HFF-Myc (cell line): ENCODE data around the gene IFT80.

Experiments
- DNase-seq: peaks from one replicate; pipeline ENCODE4 v3.0.0-alpha.2; 2011; ENCODE audit warnings: low read depth; ENCODE audit errors: extremely low read depth
- H3K4me3 ChIP-seq: replicated peaks from 2 replicates; pipeline ENCODE4 v1.5.1; 2011; ENCODE audit warnings: low read depth, mild to moderate bottlenecking, control low read depth, low read length
- TF ChIP-seq, protein P1 (sequence below): IDR thresholded peaks from 2 replicates; pipeline ENCODE4 v1.5.1; 2012; ENCODE audit warnings: mild to moderate bottlenecking, low read depth, low read length, control low read depth; ENCODE audit errors: missing control alignments

Gene IFT80

DNA sequence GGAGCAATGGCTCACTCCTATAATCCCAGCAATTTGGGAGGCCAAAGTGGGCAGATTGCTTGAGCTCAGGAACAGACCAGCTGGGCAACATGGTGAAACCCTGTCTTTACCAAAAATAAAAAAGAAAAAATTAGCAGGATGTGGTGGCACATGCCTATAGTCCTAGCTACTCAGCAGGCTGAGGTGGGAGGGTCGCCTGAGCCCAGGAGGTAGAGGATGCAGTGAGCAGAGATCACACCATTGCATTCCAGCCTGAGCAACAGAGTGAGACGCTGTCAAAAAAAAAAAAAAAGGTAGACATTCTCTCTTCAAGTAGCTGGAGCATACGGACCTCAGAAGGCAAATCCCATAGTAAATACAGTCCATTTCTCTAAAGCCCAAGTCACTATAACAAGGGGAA is 180.9 kb downstream of the IFT80 start:
- TF ChIP-seq, protein P1, sequence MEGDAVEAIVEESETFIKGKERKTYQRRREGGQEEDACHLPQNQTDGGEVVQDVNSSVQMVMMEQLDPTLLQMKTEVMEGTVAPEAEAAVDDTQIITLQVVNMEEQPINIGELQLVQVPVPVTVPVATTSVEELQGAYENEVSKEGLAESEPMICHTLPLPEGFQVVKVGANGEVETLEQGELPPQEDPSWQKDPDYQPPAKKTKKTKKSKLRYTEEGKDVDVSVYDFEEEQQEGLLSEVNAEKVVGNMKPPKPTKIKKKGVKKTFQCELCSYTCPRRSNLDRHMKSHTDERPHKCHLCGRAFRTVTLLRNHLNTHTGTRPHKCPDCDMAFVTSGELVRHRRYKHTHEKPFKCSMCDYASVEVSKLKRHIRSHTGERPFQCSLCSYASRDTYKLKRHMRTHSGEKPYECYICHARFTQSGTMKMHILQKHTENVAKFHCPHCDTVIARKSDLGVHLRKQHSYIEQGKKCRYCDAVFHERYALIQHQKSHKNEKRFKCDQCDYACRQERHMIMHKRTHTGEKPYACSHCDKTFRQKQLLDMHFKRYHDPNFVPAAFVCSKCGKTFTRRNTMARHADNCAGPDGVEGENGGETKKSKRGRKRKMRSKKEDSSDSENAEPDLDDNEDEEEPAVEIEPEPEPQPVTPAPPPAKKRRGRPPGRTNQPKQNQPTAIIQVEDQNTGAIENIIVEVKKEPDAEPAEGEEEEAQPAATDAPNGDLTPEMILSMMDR, result no peak
- no peak overlapping the region for H3K4me3 ChIP-seq
- no peak for DNase-seq

DNA sequence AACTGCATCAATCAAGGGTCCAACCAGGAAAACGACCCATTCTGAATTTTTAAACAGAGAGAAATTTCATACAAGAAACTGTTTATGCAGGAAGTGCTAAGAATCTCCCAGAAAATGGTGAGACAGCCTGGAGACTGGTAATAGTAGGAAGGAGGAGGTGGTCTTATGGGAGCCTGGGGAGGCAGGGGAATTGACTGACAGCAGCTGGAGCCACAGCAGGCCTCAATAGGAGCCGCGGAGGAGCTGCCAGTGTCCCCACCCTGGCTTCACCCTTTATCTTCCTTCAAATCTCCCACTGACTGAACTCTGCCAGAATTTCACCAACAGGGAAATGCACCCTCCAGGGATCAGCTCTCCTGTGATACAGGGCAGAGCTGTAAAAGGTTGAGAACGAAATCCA is 181.3 kb downstream of the IFT80 start:
- no peak overlapping the region for H3K4me3 ChIP-seq
- no peak for DNase-seq
- TF ChIP-seq, protein P1, result no peak

DNA sequence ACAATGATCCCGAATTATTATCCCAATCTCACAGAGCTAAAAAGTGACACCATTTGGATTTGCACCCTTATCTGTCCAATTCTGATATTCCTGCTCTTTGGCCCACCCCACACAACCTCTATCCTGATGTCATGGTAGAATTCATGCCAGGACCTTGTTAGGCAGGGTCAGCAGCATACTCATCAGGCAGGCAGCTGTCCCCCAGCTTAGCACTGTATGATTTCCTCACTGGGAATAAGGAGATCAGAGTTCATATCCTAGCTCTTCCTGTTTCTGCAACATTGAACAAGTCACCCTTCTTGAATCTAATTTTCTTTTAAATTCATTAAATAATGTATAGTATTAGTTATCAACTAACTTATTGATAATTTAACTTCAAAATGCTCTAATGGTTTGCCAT is 185.8 kb downstream of the IFT80 start:
- DNase-seq, result no peak
- no peak overlapping the region for H3K4me3 ChIP-seq
- TF ChIP-seq, protein P1, result no peak

DNA sequence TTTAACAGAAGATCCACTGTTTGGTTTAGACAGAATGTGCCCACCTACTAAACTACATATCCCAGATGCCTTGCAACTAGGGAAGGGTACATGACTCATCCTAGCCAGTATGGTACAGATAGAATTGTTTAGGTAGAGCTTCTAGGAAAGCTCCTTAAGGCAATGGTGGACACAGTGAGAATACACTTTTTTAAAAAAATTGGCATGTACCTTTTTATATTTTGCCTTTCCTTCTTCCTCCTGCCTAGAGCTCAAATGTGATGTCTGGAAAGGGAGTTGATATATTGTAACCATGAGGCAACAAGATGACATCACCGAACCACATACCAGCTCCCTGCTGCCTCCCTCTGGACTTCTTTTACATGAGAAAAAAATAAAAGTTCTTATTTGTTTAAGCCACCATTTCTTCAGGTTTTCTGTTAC is 188.2 kb downstream of the IFT80 start:
- H3K4me3 ChIP-seq, result no peak overlapping the region
- TF ChIP-seq, protein P1, result peak; percentile 25
- no peak for DNase-seq

DNA sequence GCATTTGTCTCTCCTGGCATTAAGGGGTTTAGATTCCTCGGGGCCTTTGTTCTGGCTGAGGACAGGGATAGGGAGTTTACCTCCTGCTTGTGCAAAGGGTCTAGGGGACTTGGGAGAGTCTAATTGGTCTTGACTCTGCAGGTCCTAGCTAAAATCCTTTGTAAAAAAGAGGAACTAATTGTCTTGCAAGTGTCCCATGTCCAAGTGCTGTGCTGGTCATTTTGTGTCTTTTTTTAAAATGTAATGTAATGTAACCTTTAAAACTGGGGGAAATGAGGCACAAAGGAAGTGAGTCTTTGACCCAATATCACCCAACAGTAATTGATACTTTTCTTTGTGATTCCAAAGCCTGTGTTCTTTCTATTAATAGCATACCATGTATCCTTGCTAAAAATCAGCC is 188.7 kb downstream of the IFT80 start:
- TF ChIP-seq, protein P1, result no peak
- H3K4me3 ChIP-seq, result no peak overlapping the region
- DNase-seq, result no peak
